Retinal pigment epithelial cell (primary cell): ENCODE data around the gene IL1RAPL1.

Experiments used
- DNase-seq: peaks from one replicate; pipeline ENCODE4 v3.0.0-alpha.2; 2010; ENCODE audit warnings: low read depth
- H3K4me3 ChIP-seq: 2 replicates; pipeline ENCODE4 v1.5.1; 2011; ENCODE audit warnings: mild to moderate bottlenecking, low read length, control low read depth, moderate library complexity
- CTCF ChIP-seq: conservative IDR thresholded peaks from 2 replicates; pipeline ENCODE4 v1.5.1; 2011; ENCODE audit warnings: low read depth, low read length, control low read depth, inconsistent platforms

IL1RAPL1 gene

GRCh38 chrX:29530501-29530900 lies 943.3 kb downstream of the IL1RAPL1 start:
- DNase-seq: no peak
- H3K4me3 ChIP-seq: no peak overlapping the region
- TF ChIP-seq CTCF: no peak

- no peak for TF ChIP-seq CTCF
- no peak overlapping the region for H3K4me3 ChIP-seq
- no peak for DNase-seq
Measured at GRCh38 chrX:29531336-29531735, 944.1 kb downstream of the IL1RAPL1 start.

- DNase-seq: peak; percentile 14
- no peak overlapping the region for H3K4me3 ChIP-seq
- TF ChIP-seq CTCF: no peak
Measured at GRCh38 chrX:29535212-29536162, 948.2 kb downstream of the IL1RAPL1 start.

- no peak for TF ChIP-seq CTCF
- no peak overlapping the region for H3K4me3 ChIP-seq
- DNase-seq: no peak
Measured at GRCh38 chrX:29541038-29541437, 953.8 kb downstream of the IL1RAPL1 start.

GRCh38 chrX:29542152-29542551 lies 954.9 kb downstream of the IL1RAPL1 start:
- H3K4me3 ChIP-seq: no peak overlapping the region
- no peak for DNase-seq
- TF ChIP-seq CTCF: no peak

- no peak for TF ChIP-seq CTCF
- DNase-seq: no peak
Measured at GRCh38 chrX:29545878-29546277, 958.6 kb downstream of the IL1RAPL1 start.

GRCh38 chrX:29547877-29548276 lies 960.6 kb downstream of the IL1RAPL1 start:
- TF ChIP-seq CTCF: no peak
- DNase-seq: no peak
- no peak overlapping the region for H3K4me3 ChIP-seq

More at GRCh38 chrX:29545878-29546277, 958.6 kb downstream of the IL1RAPL1 start:
- no peak overlapping the region for H3K4me3 ChIP-seq
